Measurements from ENCODE around the gene LRP5.

The LRP5 gene

DNA sequence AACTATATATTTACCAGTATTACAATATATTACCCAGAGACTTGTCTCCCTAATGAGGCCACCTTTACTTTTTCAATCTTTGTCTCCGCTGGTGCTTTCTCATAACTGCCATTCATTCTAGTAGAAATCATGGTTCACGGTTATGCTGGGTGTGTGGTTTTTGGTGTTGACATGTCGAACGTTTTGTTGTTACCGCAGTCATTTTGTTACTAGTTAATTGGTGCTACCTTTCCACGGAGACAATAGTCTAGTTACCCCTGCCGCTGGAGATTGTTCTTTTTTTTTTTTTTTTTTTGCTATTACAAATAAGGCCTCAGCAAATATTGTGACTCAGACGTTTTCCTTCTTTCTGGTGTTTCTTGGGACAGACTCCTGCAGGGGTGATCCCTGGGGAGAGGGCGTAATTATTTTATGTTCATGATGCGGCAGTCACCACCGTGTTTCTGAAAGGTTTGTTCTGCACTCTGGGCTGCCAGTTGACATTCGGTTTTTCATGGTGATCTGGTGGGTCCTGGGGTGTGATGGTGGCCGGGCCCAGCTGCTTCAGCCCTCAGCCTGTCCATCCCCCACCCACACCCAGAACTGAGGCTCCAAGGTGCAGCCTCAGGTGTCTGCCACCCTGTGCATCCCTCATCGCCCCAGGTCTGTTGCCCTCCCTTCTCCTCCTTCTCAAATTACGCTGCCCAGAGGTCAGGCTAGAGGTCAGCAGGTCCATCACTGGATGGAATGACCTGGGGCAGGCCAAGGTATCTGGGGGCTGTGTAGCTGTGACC is 28.6 kb downstream of the LRP5 start:
- Histone ChIP-seq H3K27ac (ENCODE audit: low read depth, low read length) (no peak overlapping the region), H3K9me2 (replicated peaks; ENCODE audit: control insufficient read depth, low read length) (no peaks in the 10 kb centered on the region), H3K79me2 (ENCODE audit: control insufficient read depth, low read length) (no peaks in the 10 kb centered on the region), H3K4me2 (ENCODE audit: low read length) (no peak overlapping the region), H4K20me1 (ENCODE audit: control insufficient read depth, insufficient read depth, low read depth, low read length) (no peaks in the 10 kb centered on the region), H3K4me3 (ENCODE audit: low read length) (no peak overlapping the region), H3K4me1 (ENCODE audit: control insufficient read depth, low read length) (no peaks in the 10 kb centered on the region), H3K36me3 (ENCODE audit: control insufficient read depth, low read length) (no peaks in the 10 kb centered on the region), H3K27me3 (ENCODE audit: control insufficient read depth, low read length) (no peaks in the 10 kb centered on the region), H3K9me3 (ENCODE audit: control insufficient read depth, insufficient read depth, low read length) (no peaks in the 10 kb centered on the region), H3F3A (ENCODE audit: control insufficient read depth, insufficient read depth) (no peaks in the 10 kb centered on the region)
- TF ChIP-seq, protein P1, sequence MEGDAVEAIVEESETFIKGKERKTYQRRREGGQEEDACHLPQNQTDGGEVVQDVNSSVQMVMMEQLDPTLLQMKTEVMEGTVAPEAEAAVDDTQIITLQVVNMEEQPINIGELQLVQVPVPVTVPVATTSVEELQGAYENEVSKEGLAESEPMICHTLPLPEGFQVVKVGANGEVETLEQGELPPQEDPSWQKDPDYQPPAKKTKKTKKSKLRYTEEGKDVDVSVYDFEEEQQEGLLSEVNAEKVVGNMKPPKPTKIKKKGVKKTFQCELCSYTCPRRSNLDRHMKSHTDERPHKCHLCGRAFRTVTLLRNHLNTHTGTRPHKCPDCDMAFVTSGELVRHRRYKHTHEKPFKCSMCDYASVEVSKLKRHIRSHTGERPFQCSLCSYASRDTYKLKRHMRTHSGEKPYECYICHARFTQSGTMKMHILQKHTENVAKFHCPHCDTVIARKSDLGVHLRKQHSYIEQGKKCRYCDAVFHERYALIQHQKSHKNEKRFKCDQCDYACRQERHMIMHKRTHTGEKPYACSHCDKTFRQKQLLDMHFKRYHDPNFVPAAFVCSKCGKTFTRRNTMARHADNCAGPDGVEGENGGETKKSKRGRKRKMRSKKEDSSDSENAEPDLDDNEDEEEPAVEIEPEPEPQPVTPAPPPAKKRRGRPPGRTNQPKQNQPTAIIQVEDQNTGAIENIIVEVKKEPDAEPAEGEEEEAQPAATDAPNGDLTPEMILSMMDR (IDR thresholded peaks at IDR 0.05; ENCODE audit: low read depth, low read length, poor library complexity, severe bottlenecking), result no peak
- no peak for TF ChIP-seq EZH2phosphoT487 (IDR thresholded peaks at IDR 0.05; ENCODE audit: borderline replicate concordance, low read length)

DNA sequence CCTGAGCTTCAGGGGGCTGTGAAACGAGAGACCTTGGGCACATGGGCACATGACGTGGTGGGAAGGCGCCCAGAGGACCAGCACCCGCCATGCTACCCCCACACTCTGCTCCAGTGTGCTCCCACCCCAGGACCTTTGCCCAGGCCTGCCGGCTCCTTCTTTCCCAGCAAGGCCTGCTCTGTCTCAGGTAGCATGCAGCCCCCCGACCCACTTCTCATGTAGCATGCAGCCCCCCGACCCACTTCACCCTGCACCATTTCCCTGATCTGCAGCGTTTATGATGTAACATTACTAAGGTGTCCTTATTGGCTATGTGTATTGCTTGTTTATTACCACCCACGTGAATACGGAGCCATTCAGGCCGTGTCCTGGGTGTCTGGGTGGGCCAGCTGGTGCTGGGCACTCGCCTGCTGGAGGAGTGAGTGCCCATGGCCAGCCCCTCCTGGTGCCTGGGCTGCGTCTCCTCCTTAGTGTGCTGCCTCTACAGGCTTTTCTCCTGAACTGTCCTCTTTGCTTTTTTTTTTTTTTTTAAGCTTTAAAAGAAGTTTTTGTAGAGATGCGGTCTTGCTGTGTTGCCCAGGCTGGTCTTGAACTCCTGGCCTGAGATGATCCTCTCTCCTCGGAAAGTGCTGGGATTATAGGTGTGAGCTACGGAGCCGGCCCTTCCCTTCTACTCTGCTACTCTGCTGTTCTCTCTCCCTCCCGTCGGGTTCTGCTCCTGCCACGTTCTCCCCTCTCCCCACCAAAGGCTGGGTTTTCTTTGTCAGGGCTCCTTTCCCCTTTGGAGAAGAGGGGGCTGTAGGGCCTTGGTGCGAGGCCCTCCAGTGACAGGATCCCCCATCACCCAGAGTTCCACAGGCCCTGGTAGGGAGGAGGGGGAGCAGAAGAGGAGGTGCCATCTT is 29.4 kb downstream of the LRP5 start:
- no peaks in the 10 kb centered on the region for H3K9me2 ChIP-seq (replicated peaks; ENCODE audit: control insufficient read depth, low read length)
- H3K4me1 ChIP-seq (ENCODE audit: control insufficient read depth, low read length), result no peaks in the 10 kb centered on the region
- H3K9me3 ChIP-seq (ENCODE audit: control insufficient read depth, insufficient read depth, low read length), result no peaks in the 10 kb centered on the region
- H3K4me3 ChIP-seq (ENCODE audit: low read length), result no peak overlapping the region
- no peak overlapping the region for H3K4me2 ChIP-seq (ENCODE audit: low read length)
- no peak for TF ChIP-seq EZH2phosphoT487 (IDR thresholded peaks at IDR 0.05; ENCODE audit: borderline replicate concordance, low read length)
- TF ChIP-seq, protein P1 (IDR thresholded peaks at IDR 0.05; ENCODE audit: low read depth, low read length, poor library complexity, severe bottlenecking), result no peak
- no peaks in the 10 kb centered on the region for H4K20me1 ChIP-seq (ENCODE audit: control insufficient read depth, insufficient read depth, low read depth, low read length)
- no peaks in the 10 kb centered on the region for H3K79me2 ChIP-seq (ENCODE audit: control insufficient read depth, low read length)
- no peaks in the 10 kb centered on the region for H3F3A ChIP-seq (ENCODE audit: control insufficient read depth, insufficient read depth)
- no peaks in the 10 kb centered on the region for H3K27me3 ChIP-seq (ENCODE audit: control insufficient read depth, low read length)
- H3K27ac ChIP-seq (ENCODE audit: low read depth, low read length), result no peak overlapping the region
- H3K36me3 ChIP-seq (ENCODE audit: control insufficient read depth, low read length), result no peaks in the 10 kb centered on the region

DNA sequence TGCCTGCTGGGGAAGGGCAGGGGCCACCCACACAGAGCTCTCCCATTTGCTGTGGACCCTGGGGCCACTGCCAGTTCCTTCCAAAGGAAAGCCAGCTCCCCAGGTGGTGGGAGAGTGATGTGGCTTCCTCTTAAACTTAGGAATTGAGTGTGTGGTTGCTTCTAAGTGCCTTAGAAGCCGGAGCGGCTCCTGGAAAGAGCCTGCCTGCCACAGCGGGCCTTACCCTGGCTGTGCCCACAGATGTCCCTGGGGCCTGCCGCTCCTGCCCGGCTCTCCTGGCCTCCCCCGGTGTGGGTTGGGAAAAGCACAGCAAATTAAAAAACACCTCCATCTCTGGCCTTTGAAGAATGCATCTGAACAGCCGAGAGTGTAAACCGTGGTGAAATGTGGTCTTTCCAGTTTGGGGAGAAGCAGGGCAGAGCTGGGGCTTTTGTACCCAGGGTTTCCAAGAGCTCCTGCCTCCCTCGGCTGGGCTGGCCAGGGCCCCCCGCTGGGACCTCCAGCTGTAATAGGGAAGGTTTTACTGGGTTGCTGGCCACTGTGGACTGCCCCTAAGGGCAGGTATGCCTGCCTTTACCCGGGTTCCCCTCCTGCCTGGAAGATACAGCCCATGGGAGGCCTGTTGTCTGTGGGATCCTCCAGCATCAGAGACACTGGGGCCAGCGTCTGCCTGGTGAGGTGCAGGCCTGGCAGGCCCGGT is 30.2 kb downstream of the LRP5 start:
- no peaks in the 10 kb centered on the region for H3K79me2 ChIP-seq (ENCODE audit: control insufficient read depth, low read length)
- H3F3A ChIP-seq (ENCODE audit: control insufficient read depth, insufficient read depth), result no peaks in the 10 kb centered on the region
- no peaks in the 10 kb centered on the region for H4K20me1 ChIP-seq (ENCODE audit: control insufficient read depth, insufficient read depth, low read depth, low read length)
- H3K27me3 ChIP-seq (ENCODE audit: control insufficient read depth, low read length), result no peaks in the 10 kb centered on the region
- H3K36me3 ChIP-seq (ENCODE audit: control insufficient read depth, low read length), result no peaks in the 10 kb centered on the region
- no peak overlapping the region for H3K27ac ChIP-seq (ENCODE audit: low read depth, low read length)
- no peaks in the 10 kb centered on the region for H3K9me2 ChIP-seq (replicated peaks; ENCODE audit: control insufficient read depth, low read length)
- H3K4me2 ChIP-seq (ENCODE audit: low read length), result no peak overlapping the region
- no peaks in the 10 kb centered on the region for H3K9me3 ChIP-seq (ENCODE audit: control insufficient read depth, insufficient read depth, low read length)
- no peak overlapping the region for H3K4me3 ChIP-seq (ENCODE audit: low read length)
- no peaks in the 10 kb centered on the region for H3K4me1 ChIP-seq (ENCODE audit: control insufficient read depth, low read length)
- TF ChIP-seq EZH2phosphoT487 (IDR thresholded peaks at IDR 0.05; ENCODE audit: borderline replicate concordance, low read length), result no peak
- TF ChIP-seq, protein P1 (IDR thresholded peaks at IDR 0.05; ENCODE audit: low read depth, low read length, poor library complexity, severe bottlenecking), result no peak
